ENCODE results near the gene C5AR2.
"Not testable (repeated sequence)": the region's sequence is repeated elsewhere in the genome, so short reads cannot be mapped to it uniquely, and the experiment has no call there.

The C5AR2 gene

GRCh38 chr19:47331931-47332547 is at the start of gene C5AR2:
TSS of gene C5AR2 (plus strand) at chr19:47332175. CDS start at chr19:47340800, 8,625 bp downstream.
- no peak within 1 kb of the TSS for H3K4me3 ChIP-seq (IDR thresholded peaks at IDR 0.05; ENCODE audit: insufficient read depth, low read depth, low read length)
- no peak within 1 kb of the TSS for H3K27ac ChIP-seq
- no peaks in the 10 kb centered on the region for H3K4me1 ChIP-seq (ENCODE audit: low read depth, poor library complexity, severe bottlenecking)
- H3K9ac ChIP-seq: no peak within 1 kb of the TSS
- H3K79me2 ChIP-seq (ENCODE audit: insufficient read depth, low read depth): no peaks in the 10 kb centered on the region
- TF ChIP-seq CTCF (conservative IDR thresholded peaks at IDR 0.05; ENCODE audit: low read depth, low read length): no peak
- no peak within 1 kb of the TSS for H3K4me2 ChIP-seq
- H4K20me1 ChIP-seq (ENCODE audit: insufficient read depth): no peaks in the 10 kb centered on the region
- H3K27me3 ChIP-seq (ENCODE audit: insufficient read depth, low read depth): peaks cover 42% of the 10 kb centered on the region
- no peaks in the 10 kb centered on the region for H3K36me3 ChIP-seq (ENCODE audit: insufficient read depth)
- no peak within 1 kb of the TSS; the same call in 1 of the 2 replicates for H2AFZ ChIP-seq (ENCODE audit: low read depth)

DNA sequence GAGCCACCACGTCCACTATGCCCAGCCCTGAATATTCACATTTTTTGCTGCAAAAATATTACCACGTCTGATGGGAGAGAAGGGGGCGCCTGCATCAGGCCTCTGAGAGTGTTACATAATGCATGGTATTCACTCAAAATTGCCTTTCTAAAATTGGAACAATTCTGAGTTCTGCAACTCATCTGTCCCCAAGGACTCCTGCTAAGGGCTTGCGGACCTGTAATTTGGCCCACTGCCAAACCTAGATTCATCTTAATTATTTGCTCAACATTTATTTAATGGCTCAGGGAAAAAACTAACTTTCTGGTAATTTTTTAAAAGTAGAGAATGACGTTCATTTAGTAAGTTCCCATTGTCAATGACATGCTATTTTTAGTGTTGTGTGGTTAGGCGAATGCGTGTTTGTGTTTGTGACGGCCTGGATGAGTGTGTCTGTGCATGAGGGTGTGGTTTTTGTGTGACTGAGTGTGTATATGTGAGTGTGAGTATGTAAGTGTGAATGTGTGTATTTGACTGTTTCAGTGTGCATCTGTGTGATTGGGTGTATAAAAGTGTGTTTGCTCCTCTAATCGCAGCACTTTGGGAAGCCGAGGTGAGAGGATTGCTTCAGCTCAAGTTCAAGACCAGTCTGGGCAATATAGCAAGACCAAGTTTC is 48.4 kb upstream of the C5AR2 start:
- Histone ChIP-seq H3K27me3 (ENCODE audit: insufficient read depth, low read depth) (no peaks in the 10 kb centered on the region), H2AFZ (ENCODE audit: low read depth) (no peak overlapping the region), H3K4me1 (ENCODE audit: low read depth, poor library complexity, severe bottlenecking) (peaks cover 11% of the 10 kb centered on the region), H3K4me2 (no peak overlapping the region), H3K4me3 (IDR thresholded peaks at IDR 0.05; ENCODE audit: insufficient read depth, low read depth, low read length) (no peak overlapping the region), H3K9ac (no peak overlapping the region), H3K27ac (no peak overlapping the region), H4K20me1 (ENCODE audit: insufficient read depth) (no peaks in the 10 kb centered on the region), H3K36me3 (ENCODE audit: insufficient read depth) (no peaks in the 10 kb centered on the region), H3K79me2 (ENCODE audit: insufficient read depth, low read depth) (no peaks in the 10 kb centered on the region)
- no peak for TF ChIP-seq CTCF (conservative IDR thresholded peaks at IDR 0.05; ENCODE audit: low read depth, low read length)

- no peak overlapping the region for H2AFZ ChIP-seq (ENCODE audit: low read depth)
- TF ChIP-seq CTCF (conservative IDR thresholded peaks at IDR 0.05; ENCODE audit: low read depth, low read length): peak; percentile 97
- H3K27ac ChIP-seq: no peak overlapping the region
- H3K9ac ChIP-seq: no peak overlapping the region
- no peaks in the 10 kb centered on the region for H3K27me3 ChIP-seq (ENCODE audit: insufficient read depth, low read depth)
- H3K4me3 ChIP-seq (IDR thresholded peaks at IDR 0.05; ENCODE audit: insufficient read depth, low read depth, low read length): no peak overlapping the region
- H3K4me1 ChIP-seq (ENCODE audit: low read depth, poor library complexity, severe bottlenecking): peaks cover 17% of the 10 kb centered on the region
- H3K79me2 ChIP-seq (ENCODE audit: insufficient read depth, low read depth): no peaks in the 10 kb centered on the region
- H3K4me2 ChIP-seq: no peak overlapping the region
- H4K20me1 ChIP-seq (ENCODE audit: insufficient read depth): no peaks in the 10 kb centered on the region
- no peaks in the 10 kb centered on the region for H3K36me3 ChIP-seq (ENCODE audit: insufficient read depth)
These were observed 47.6 kb upstream of the C5AR2 start for GRCh38 chr19:47284324-47284899.

DNA sequence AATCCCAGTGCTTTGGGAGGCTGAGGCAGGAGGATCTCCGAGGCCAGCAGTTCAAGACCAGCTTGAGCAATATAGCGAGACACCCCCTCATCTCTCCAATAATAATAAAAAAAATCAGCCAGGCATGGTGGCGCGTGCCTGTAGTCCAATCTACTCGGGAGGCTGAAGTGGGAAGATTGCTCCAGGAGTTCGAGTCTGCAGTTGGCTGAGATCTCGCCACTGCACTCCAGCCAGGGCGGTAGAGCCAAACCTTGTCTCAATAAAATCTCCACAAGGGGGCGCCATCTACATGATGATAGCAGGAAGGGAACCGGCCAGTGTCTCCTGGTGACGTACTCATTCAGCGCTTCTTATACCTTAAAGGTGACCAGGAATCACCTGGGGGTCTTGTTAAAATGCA is 35.9 kb upstream of the C5AR2 start:
- H3K36me3 ChIP-seq (ENCODE audit: insufficient read depth): no peaks in the 10 kb centered on the region
- no peak overlapping the region for H3K4me3 ChIP-seq (IDR thresholded peaks at IDR 0.05; ENCODE audit: insufficient read depth, low read depth, low read length)
- peak; percentile 90 for TF ChIP-seq CTCF (conservative IDR thresholded peaks at IDR 0.05; ENCODE audit: low read depth, low read length)
- H3K9ac ChIP-seq: no peak overlapping the region
- H3K79me2 ChIP-seq (ENCODE audit: insufficient read depth, low read depth): no peaks in the 10 kb centered on the region
- no peak overlapping the region for H3K27ac ChIP-seq
- no peaks in the 10 kb centered on the region for H4K20me1 ChIP-seq (ENCODE audit: insufficient read depth)
- no peak overlapping the region for H2AFZ ChIP-seq (ENCODE audit: low read depth)
- no peak overlapping the region for H3K4me2 ChIP-seq
- peaks cover 14% of the 10 kb centered on the region for H3K4me1 ChIP-seq (ENCODE audit: low read depth, poor library complexity, severe bottlenecking)
- no peaks in the 10 kb centered on the region for H3K27me3 ChIP-seq (ENCODE audit: insufficient read depth, low read depth)

DNA sequence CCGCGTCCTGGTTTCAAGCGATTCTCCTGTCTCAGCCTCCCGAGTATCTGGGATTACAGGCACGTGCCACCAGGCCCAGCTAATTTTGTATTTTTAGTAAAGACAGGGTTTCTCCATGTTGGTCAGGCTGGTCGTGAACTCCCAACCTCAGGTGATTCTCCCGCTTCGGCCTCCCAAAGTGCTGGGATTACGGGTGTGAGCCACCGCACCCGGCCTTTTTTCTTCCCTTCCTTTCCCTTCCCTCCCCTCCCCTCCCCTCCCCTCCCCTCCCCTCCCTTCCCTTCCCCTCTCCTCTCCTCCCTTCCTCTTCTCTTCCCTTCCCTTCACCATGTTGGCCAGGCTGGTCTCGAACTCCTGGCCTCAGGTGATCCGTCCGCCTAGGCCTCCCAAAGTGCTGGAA is 31.1 kb upstream of the C5AR2 start:
- H3K27me3 ChIP-seq (ENCODE audit: insufficient read depth, low read depth); H2AFZ ChIP-seq (ENCODE audit: low read depth); H3K4me3 ChIP-seq (IDR thresholded peaks at IDR 0.05; ENCODE audit: insufficient read depth, low read depth, low read length); H3K79me2 ChIP-seq (ENCODE audit: insufficient read depth, low read depth); H3K36me3 ChIP-seq (ENCODE audit: insufficient read depth); H3K4me2 ChIP-seq; H4K20me1 ChIP-seq (ENCODE audit: insufficient read depth); H3K27ac ChIP-seq; H3K9ac ChIP-seq: not testable (repeated sequence)
- H3K4me1 ChIP-seq (ENCODE audit: low read depth, poor library complexity, severe bottlenecking): peaks cover 31% of the 10 kb centered on the region
